Upper lobe of left lung (tissue), 4 donors: ENCODE results near the gene RASA1.

Experiments used
- EP300 ChIP-seq, 4 donors: sonication (generic); formaldehyde crosslinking; IDR thresholded peaks; one replicate each; pipeline ENCODE4 v1.5.1; 2017; ENCODE audit warnings: antibody characterized with exemption in 4 of 4, control low read depth in 2 of 4
- POLR2A ChIP-seq, 4 donors: fragments of 450-650 bp; IDR thresholded peaks; one replicate each; pipeline ENCODE4 v1.5.1; 2016 to 2017; ENCODE audit warnings: antibody characterized with exemption in 4 of 4, mild to moderate bottlenecking in 2 of 4
- TF ChIP-seq, protein P1 (sequence below), 6 experiments: fragments of 450-650 bp in 4 of 6; fragments of 200-600 bp in 2 of 6; sonication (generic) in 2 of 6; IDR thresholded peaks; one replicate each; pipeline ENCODE4 v1.5.1; 2016 to 2019; ENCODE audit warnings: antibody characterized with exemption in 6 of 6

DNA sequence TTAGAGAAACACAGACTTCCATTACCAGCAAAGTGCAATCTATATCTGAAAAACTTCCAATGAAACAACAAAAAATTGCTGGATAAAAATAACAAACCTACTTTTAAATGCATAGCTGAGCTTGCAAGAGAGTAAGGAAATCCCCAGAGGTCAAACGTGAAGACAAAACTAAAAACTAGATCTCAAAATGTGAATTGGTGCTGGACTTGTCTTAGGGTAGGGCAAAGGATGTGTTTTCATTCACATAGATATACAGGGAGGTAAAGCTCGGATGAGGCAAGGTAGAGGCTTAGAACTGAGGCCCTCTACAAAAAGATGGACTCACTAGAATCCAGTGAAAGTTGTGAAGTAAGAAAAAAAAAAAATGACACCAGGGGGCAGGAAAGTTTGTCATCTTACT, 13.6 kb upstream of the RASA1 start:
- TF ChIP-seq POLR2A (IDR thresholded peaks at IDR 0.05) (no peak), EP300 (IDR thresholded peaks at IDR 0.05) (no peak)
- TF ChIP-seq, protein P1, sequence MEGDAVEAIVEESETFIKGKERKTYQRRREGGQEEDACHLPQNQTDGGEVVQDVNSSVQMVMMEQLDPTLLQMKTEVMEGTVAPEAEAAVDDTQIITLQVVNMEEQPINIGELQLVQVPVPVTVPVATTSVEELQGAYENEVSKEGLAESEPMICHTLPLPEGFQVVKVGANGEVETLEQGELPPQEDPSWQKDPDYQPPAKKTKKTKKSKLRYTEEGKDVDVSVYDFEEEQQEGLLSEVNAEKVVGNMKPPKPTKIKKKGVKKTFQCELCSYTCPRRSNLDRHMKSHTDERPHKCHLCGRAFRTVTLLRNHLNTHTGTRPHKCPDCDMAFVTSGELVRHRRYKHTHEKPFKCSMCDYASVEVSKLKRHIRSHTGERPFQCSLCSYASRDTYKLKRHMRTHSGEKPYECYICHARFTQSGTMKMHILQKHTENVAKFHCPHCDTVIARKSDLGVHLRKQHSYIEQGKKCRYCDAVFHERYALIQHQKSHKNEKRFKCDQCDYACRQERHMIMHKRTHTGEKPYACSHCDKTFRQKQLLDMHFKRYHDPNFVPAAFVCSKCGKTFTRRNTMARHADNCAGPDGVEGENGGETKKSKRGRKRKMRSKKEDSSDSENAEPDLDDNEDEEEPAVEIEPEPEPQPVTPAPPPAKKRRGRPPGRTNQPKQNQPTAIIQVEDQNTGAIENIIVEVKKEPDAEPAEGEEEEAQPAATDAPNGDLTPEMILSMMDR (IDR thresholded peaks at IDR 0.05), result no peak
